HepG2 (cell line): ENCODE data around the gene JDP2. TPM values are rescaled to one million over a fixed set of nuclear protein-coding genes. Genes with fewer than 3 reads are reported as not detected.

Experiments
- ATAC-seq: fragments of 200-7000 bp; cut with Tn5 transposase; 3 replicates; pipeline ENCODE4 v1.9.1; 2020; ENCODE audit warnings: mild to moderate bottlenecking, moderate library complexity
- BruUV-seq: library from RNA; stranded (reverse); fragments of 400-500 nt; replicated peaks from 2 replicates; lab custom pipeline; 2021; lab: Mats Ljungman, UMichigan
- CTCF ChIA-PET: fragments of 300-600 bp; formaldehyde crosslinking; extraction: SDS; loops from one replicate; lab custom pipeline; 2021; ENCODE audit warnings: low total read pairs, inconsistent platforms, low intra/inter-chr PET ratio; lab: Yijun Ruan, JAX
- POLR2A ChIA-PET: fragments of 350-600 bp; sonication (Branson Sonifier 250); formaldehyde crosslinking; loops from one replicate; lab custom pipeline; 2020; ENCODE audit warnings: antibody characterized with exemption, inconsistent platforms; lab: Yijun Ruan, JAX
- DNase-seq: peaks from one replicate; pipeline ENCODE4 v3.0.0-alpha.2; 2015; ENCODE audit warnings: low spot score
- FAIRE-seq: peaks from 3 replicates; lab custom pipeline; 2011; peaks lifted over from hg19 to GRCh38; lab: Jason Lieb, UNC
- H2AFZ ChIP-seq: one replicate; pipeline ENCODE4 v1.6.1; 2011; ENCODE audit warnings: low read length, inconsistent platforms
- H3K27ac ChIP-seq: fragments of 300-600 bp; 3 replicates; pipeline ENCODE4 v1.8.0; 2011; ENCODE audit warnings: mixed run types, mild to moderate bottlenecking, mixed read lengths, low read length, inconsistent platforms; ENCODE audit not compliant: insufficient read depth; ENCODE audit errors: extremely low read length
- H3K27me3 ChIP-seq, 2 experiments: fragments of 200-600 bp in 1 of 2; 2 replicates in 1 of 2; 3 replicates in 1 of 2; pipeline versions ENCODE4 v1.6.0 to v1.8.0; 2011; ENCODE audit warnings: low read length in 2 of 2, mild to moderate bottlenecking in 2 of 2, moderate library complexity in 2 of 2, inconsistent platforms in 1 of 2; ENCODE audit not compliant: insufficient read depth in 2 of 2, control insufficient read depth in 1 of 2
- H3K36me3 ChIP-seq, 2 experiments: fragments of 200-600 bp in 1 of 2; replicated peaks in 1 of 2; 2 replicates in 1 of 2; 3 replicates in 1 of 2; pipeline versions ENCODE4 v1.5.1 to v1.8.0; 2011; ENCODE audit warnings: low read length in 2 of 2, inconsistent platforms in 1 of 2; ENCODE audit not compliant: insufficient read depth in 2 of 2, control insufficient read depth in 1 of 2
- H3K4me1 ChIP-seq: 2 replicates; pipeline ENCODE4 v1.5.1; 2012; ENCODE audit warnings: low read length, inconsistent platforms; ENCODE audit not compliant: insufficient read depth
- H3K4me2 ChIP-seq: 2 replicates; pipeline ENCODE4 v1.6.0; 2011; ENCODE audit warnings: low read depth, low read length, inconsistent platforms
- H3K4me3 ChIP-seq, 3 experiments: fragments of 200-600 bp in 1 of 3; sonication (generic), shearing (Covaris generic) in 1 of 3; replicated peaks in 1 of 3; 2 replicates each; pipeline ENCODE4 v1.5.1; 2011 to 2016; ENCODE audit warnings: low read length in 3 of 3, inconsistent platforms in 2 of 3, low read depth in 2 of 3, mild to moderate bottlenecking in 2 of 3, control low read depth in 1 of 3, mixed read lengths in 1 of 3; ENCODE audit not compliant: insufficient read depth in 1 of 3
- H3K79me2 ChIP-seq: one replicate; pipeline ENCODE4 v1.6.1; 2011; ENCODE audit warnings: low read length, inconsistent platforms; ENCODE audit not compliant: insufficient read depth
- H3K9ac ChIP-seq: 2 replicates; pipeline ENCODE4 v1.6.0; 2011; ENCODE audit warnings: mild to moderate bottlenecking, low read depth, low read length, inconsistent platforms; ENCODE audit not compliant: insufficient read depth
- H3K9me3 ChIP-seq: 2 replicates; pipeline ENCODE4 v1.5.1; 2012; ENCODE audit warnings: mild to moderate bottlenecking, low read length
- H4K20me1 ChIP-seq: 2 replicates; pipeline ENCODE4 v1.6.0; 2011; ENCODE audit warnings: inconsistent platforms, mild to moderate bottlenecking, low read length, moderate library complexity; ENCODE audit not compliant: insufficient read depth
- FOXM1 ChIP-seq: sonication (generic); formaldehyde crosslinking; IDR thresholded peaks from 2 replicates; pipeline ENCODE4 v1.5.0; 2020; ENCODE audit warnings: missing genetic modification reagents
- HBP1 ChIP-seq: IDR thresholded peaks from 2 replicates; pipeline ENCODE4 v1.6.1; 2016; ENCODE audit warnings: low read depth, control low read depth
- KDM5A ChIP-seq: fragments of 200-600 bp; sonication (generic); IDR thresholded peaks from 2 replicates; pipeline ENCODE4 v1.7.0; 2018; ENCODE audit warnings: antibody characterized with exemption, mild to moderate bottlenecking, low read length, borderline replicate concordance
- KLF16 ChIP-seq, 2 experiments: sonication (generic) in 1 of 2; formaldehyde crosslinking in 1 of 2; IDR thresholded peaks; 2 replicates each; pipeline versions ENCODE4 v1.6.1 to v1.8.0; 2016 to 2023; ENCODE audit warnings: missing genetic modification reagents in 2 of 2, missing compliant biosample characterization in 1 of 2
- MYC ChIP-seq: sonication (generic); formaldehyde crosslinking; IDR thresholded peaks from 2 replicates; pipeline ENCODE4 v1.9.0; 2021; ENCODE audit warnings: missing genetic modification reagents, borderline replicate concordance
- MYNN ChIP-seq: sonication (generic); formaldehyde crosslinking; IDR thresholded peaks from 2 replicates; pipeline ENCODE4 v1.4.0; 2020; ENCODE audit warnings: mild to moderate bottlenecking, low read depth, missing genetic modification reagents
- SUZ12 ChIP-seq: fragments of 150-350 bp; IDR thresholded peaks from 2 replicates; pipeline ENCODE4 v1.6.1; 2014; ENCODE audit warnings: low read depth, low read length
- ZBTB25 ChIP-seq: IDR thresholded peaks from 2 replicates; pipeline ENCODE4 v1.6.1; 2018; ENCODE audit warnings: missing genetic modification reagents
- ZC3H13 ChIP-seq: sonication (generic); formaldehyde crosslinking; IDR thresholded peaks from 2 replicates; pipeline ENCODE4 v1.8.1; 2023; ENCODE audit warnings: mild to moderate bottlenecking, missing genetic modification reagents, moderate library complexity
- ZNF251 ChIP-seq: sonication (generic); formaldehyde crosslinking; IDR thresholded peaks from 2 replicates; pipeline ENCODE4 v1.9.0; 2021; ENCODE audit warnings: mild to moderate bottlenecking, missing genetic modification reagents
- ZNF329 ChIP-seq: sonication (generic); formaldehyde crosslinking; IDR thresholded peaks from 2 replicates; pipeline ENCODE4 v1.9.0; 2021; ENCODE audit warnings: low read depth, mild to moderate bottlenecking, missing genetic modification reagents
- ZNF33B ChIP-seq: sonication (generic); formaldehyde crosslinking; IDR thresholded peaks from 2 replicates; pipeline ENCODE4 v1.5.1; 2020; ENCODE audit warnings: mild to moderate bottlenecking, missing genetic modification reagents
- ZNF431 ChIP-seq: sonication (generic); formaldehyde crosslinking; IDR thresholded peaks from 2 replicates; pipeline ENCODE4 v1.9.0; 2022; ENCODE audit warnings: missing genetic modification reagents, low read depth, mild to moderate bottlenecking, borderline replicate concordance
- ZNF501 ChIP-seq: sonication (generic); formaldehyde crosslinking; IDR thresholded peaks from 2 replicates; pipeline ENCODE4 v1.5.1; 2020; ENCODE audit warnings: mild to moderate bottlenecking, moderate library complexity, missing genetic modification reagents
- ZNF552 ChIP-seq: sonication (generic); formaldehyde crosslinking; IDR thresholded peaks from 2 replicates; pipeline ENCODE4 v1.9.0; 2022; ENCODE audit warnings: missing genetic modification reagents, mild to moderate bottlenecking, borderline replicate concordance
- ZNF557 ChIP-seq: sonication (generic); formaldehyde crosslinking; IDR thresholded peaks from 2 replicates; pipeline ENCODE4 v1.4.0; 2020; ENCODE audit warnings: missing genetic modification reagents
- ZNF775 ChIP-seq: sonication (generic); formaldehyde crosslinking; IDR thresholded peaks from 2 replicates; pipeline ENCODE4 v1.4.0; 2020; ENCODE audit warnings: missing genetic modification reagents, mild to moderate bottlenecking, moderate library complexity, borderline replicate concordance
- WGBS: methylation state at CpG from one replicate; pipeline ENCODE4 v1.1.6; 2017; ENCODE audit warnings: low lambda C conversion rate; 5-methylcytosine and 5-hydroxymethylcytosine counted together
- in situ Hi-C: cut with HindIII; loops from 2 replicates; pipeline ENCODE4 v1.10.0; 2017; ENCODE audit warnings: low pct_unique_long_range_greater_than_20kb; ENCODE audit not compliant: extremely low pct_ligation_motif_present
- intact Hi-C: fragments of 100-400 bp; cut with micrococcal nuclease; formaldehyde crosslinking; loops from one replicate; pipeline ENCODE4 v1.10.0; 2022; ENCODE audit not compliant: unreplicated experiment
- polyA plus RNA-seq, 8 experiments: library from polyadenylated mRNA; depleted of rRNA in 3 of 8; stranded (reverse) in 7 of 8; unstranded in 1 of 8; fragments of >200 nt; fragmentation: Illumina TruSeq in 4 of 8; extraction: Trizol in 4 of 8; gene quantifications; 2 replicates each; pipeline versions ENCODE4 v1.2.1 to v1.2.3, GENCODE V29; 2011 to 2016; ENCODE audit warnings: low read depth in 4 of 8, missing spikeins in 1 of 8, mixed read lengths in 1 of 8; ENCODE audit not compliant: insufficient read depth in 1 of 8
- total RNA-seq, 5 experiments: library from RNA; depleted of rRNA; stranded (reverse); fragments of >200 nt; fragmentation: Illumina TruSeq; extraction: Trizol; gene quantifications; 2 replicates each; pipeline ENCODE4 v1.2.3, GENCODE V29; 2016; ENCODE audit warnings: low read depth in 1 of 5

JDP2 gene
- total and polyA plus RNA-seq, 2 of the 13 experiments (the other 11 are each of a cell fraction or from before 2014, with no cell fraction given): 8.0 to 8.9 TPM

GRCh38 chr14:75445236-75445635 lies 17.4 kb downstream of the JDP2 start:
- H3K4me3 ChIP-seq: no peak overlapping the region
- BruUV-seq: no TSS peak
- H3K4me1 ChIP-seq: peaks cover 11% of the 10 kb centered on the region
- ChIA-PET POLR2A (no interaction called here), CTCF (no interaction called here)
- peaks cover 4 to 43% of the 10 kb centered on the region in 2 experiments; a peak in 4 of 5 replicates for H3K36me3 ChIP-seq
- ATAC-seq (no peak), DNase-seq (no peak), FAIRE-seq (no peak)
- intact Hi-C loops: no loop called here
- no peaks in the 10 kb centered on the region for H3K79me2 ChIP-seq
- TF ChIP-seq ZNF329 (CRISPR knock-in tag) (no peak), MYNN (CRISPR knock-in tag) (no peak), KDM5A (no peak), ZNF431 (CRISPR knock-in tag) (no peak), ZC3H13 (no peak)
- no peak overlapping the region for H3K4me2 ChIP-seq
- no peaks in the 10 kb centered on the region for H3K27me3 ChIP-seq
- H2AFZ ChIP-seq: no peak overlapping the region
- no peak overlapping the region for H3K9ac ChIP-seq
- peaks cover 5% of the 10 kb centered on the region; the same call in 1 of the 2 replicates for H4K20me1 ChIP-seq
- WGBS: over 99% methylated on average over 5 of the region's 6 CpGs
- H3K9me3 ChIP-seq: no peaks in the 10 kb centered on the region
- H3K27ac ChIP-seq: no peak overlapping the region
- in situ Hi-C loops: no loop called here

- POLR2A ChIA-PET: no interaction called here
- ATAC-seq (no peak), FAIRE-seq (no peak), DNase-seq (no peak)
- H4K20me1 ChIP-seq: peaks cover 6% of the 10 kb centered on the region; the same call in 1 of the 2 replicates
- H2AFZ ChIP-seq: no peak overlapping the region
- H3K4me3 ChIP-seq: no peak overlapping the region
- H3K9me3 ChIP-seq: no peaks in the 10 kb centered on the region
- peaks cover 18% of the 10 kb centered on the region for H3K4me1 ChIP-seq
- CTCF ChIA-PET: no interaction called here
- intact Hi-C loops: no loop called here
- peaks cover 2 to 37% of the 10 kb centered on the region in 2 experiments; a peak in 4 of 5 replicates for H3K36me3 ChIP-seq
- no TSS peak for BruUV-seq
- H3K79me2 ChIP-seq: no peaks in the 10 kb centered on the region
- 94% methylated on average over 3 of the region's 3 CpGs for WGBS
- H3K27me3 ChIP-seq: no peaks in the 10 kb centered on the region
- H3K27ac ChIP-seq: no peak overlapping the region
- H3K9ac ChIP-seq: no peak overlapping the region
- in situ Hi-C loops: no loop called here
- no peak overlapping the region for H3K4me2 ChIP-seq
- TF ChIP-seq HBP1 (CRISPR knock-in tag) (no peak), ZNF552 (no peak), ZNF501 (no peak), KLF16 (CRISPR knock-in tag; IDR thresholded peaks at IDR 0.05) (no peak), ZNF557 (CRISPR knock-in tag) (no peak), FOXM1 (no peak), ZNF33B (CRISPR knock-in tag) (no peak), MYC (CRISPR knock-in tag) (no peak), SUZ12 (no peak), ZNF251 (CRISPR knock-in tag) (no peak), ZBTB25 (CRISPR knock-in tag) (no peak), ZNF775 (CRISPR knock-in tag) (no peak)
Measured at GRCh38 chr14:75445963-75446362, 18.1 kb downstream of the JDP2 start.
